Right atrium auricular region (tissue), 2 donors: ENCODE results near the gene CEBPZOS. TPM values are rescaled to one million over a fixed set of nuclear protein-coding genes. Genes with fewer than 3 reads are reported as not detected.
"Not testable (repeated sequence)": the region's sequence is repeated elsewhere in the genome, so short reads cannot be mapped to it uniquely, and the experiment has no call there.

ENCODE experiments used
- DNase-seq: peaks from one replicate; pipeline ENCODE4 v3.0.0-alpha.2; 2019; ENCODE audit warnings: low spot score
- H3K27ac ChIP-seq, 2 donors: fragments of 200-600 bp; sonication (generic); 1 replicate in 1 of 2; 2 replicates in 1 of 2; pipeline ENCODE4 v1.5.1; 2016 to 2019
- H3K27me3 ChIP-seq, 2 donors: fragments of 200-600 bp; sonication (generic); one replicate each; pipeline versions ENCODE4 v1.5.1 to v1.6.0; 2017 to 2019
- H3K36me3 ChIP-seq: fragments of 200-600 bp; sonication (generic); one replicate; pipeline ENCODE4 v1.5.1; 2016
- H3K4me1 ChIP-seq, 2 donors: fragments of 200-600 bp; sonication (generic); one replicate each; pipeline versions ENCODE4 v1.5.1 to v1.6.0; 2017 to 2019
- H3K4me3 ChIP-seq, 2 donors: fragments of 200-600 bp; sonication (generic); 1 replicate in 1 of 2; 2 replicates in 1 of 2; pipeline ENCODE4 v1.5.1; 2017 to 2019; ENCODE audit warnings: mild to moderate bottlenecking in 1 of 2, moderate library complexity in 1 of 2
- H3K9me3 ChIP-seq, 2 donors: fragments of 200-600 bp; sonication (generic); one replicate each; pipeline ENCODE4 v1.5.1; 2019
- CTCF ChIP-seq, 2 donors: fragments of 200-600 bp; sonication (generic); IDR thresholded peaks; one replicate each; pipeline ENCODE4 v1.5.1; 2019; ENCODE audit warnings: antibody characterized with exemption in 2 of 2
- total RNA-seq, 2 donors: library from RNA; depleted of rRNA; stranded (reverse); fragments of >200 nt; gene quantifications; one replicate each; pipeline ENCODE4 v1.1.0, GENCODE V29; 2016

CEBPZOS gene
- total RNA-seq, 2 donors from 2014 or later = 21.1 to 37.9 TPM

GRCh38 chr2:37198681-37199065, 2.4 kb downstream of the CEBPZOS start:
- H3K4me1 ChIP-seq = peaks cover 0 to 12% of the 10 kb centered on the region in 2 donors
- peaks cover 0 to 3% of the 10 kb centered on the region in 2 donors for H3K9me3 ChIP-seq
- no peak for DNase-seq
- TF ChIP-seq CTCF (IDR thresholded peaks at IDR 0.05) = no peak
- H3K27ac ChIP-seq = no peak overlapping the region
- H3K36me3 ChIP-seq = peaks cover 34% of the 10 kb centered on the region
- H3K4me3 ChIP-seq = no peak overlapping the region
- no peaks in the 10 kb centered on the region for H3K27me3 ChIP-seq

GRCh38 chr2:37201208-37201607, 4.9 kb downstream of the CEBPZOS start:
- H3K36me3 ChIP-seq = peaks cover 56% of the 10 kb centered on the region
- H3K4me1 ChIP-seq = peaks cover 0 to 12% of the 10 kb centered on the region in 2 donors
- no peak overlapping the region for H3K27ac ChIP-seq
- TF ChIP-seq CTCF (IDR thresholded peaks at IDR 0.05) = no peak
- no peaks in the 10 kb centered on the region for H3K27me3 ChIP-seq
- no peak overlapping the region for H3K4me3 ChIP-seq
- H3K9me3 ChIP-seq = peaks cover 0 to 6% of the 10 kb centered on the region in 2 donors
- DNase-seq = no peak

- Histone ChIP-seq H3K4me1 (peaks cover 0 to 12% of the 10 kb centered on the region in 2 donors), H3K27ac (no peak overlapping the region), H3K4me3 (no peak overlapping the region), H3K36me3 (peaks cover 62% of the 10 kb centered on the region), H3K9me3 (peaks cover 0 to 6% of the 10 kb centered on the region in 2 donors), H3K27me3 (no peaks in the 10 kb centered on the region)
- no peak for DNase-seq
- no peak for TF ChIP-seq CTCF (IDR thresholded peaks at IDR 0.05)
These were observed 5.5 kb downstream of the CEBPZOS start for GRCh38 chr2:37201766-37202165.

- DNase-seq = no peak
- no peak overlapping the region for H3K27ac ChIP-seq
- TF ChIP-seq CTCF (IDR thresholded peaks at IDR 0.05) = no peak
- H3K4me1 ChIP-seq = no peaks in the 10 kb centered on the region
- H3K4me3 ChIP-seq = no peak overlapping the region
- H3K9me3 ChIP-seq = peaks cover 0 to 12% of the 10 kb centered on the region in 2 donors
- H3K27me3 ChIP-seq = no peaks in the 10 kb centered on the region
- H3K36me3 ChIP-seq = peaks cover 78% of the 10 kb centered on the region
These were observed 7.4 kb downstream of the CEBPZOS start for GRCh38 chr2:37203708-37204107.

- not testable (repeated sequence) for H3K4me3 ChIP-seq, H3K4me1 ChIP-seq, H3K27ac ChIP-seq, DNase-seq, H3K27me3 ChIP-seq
- peaks cover 93% of the 10 kb centered on the region for H3K36me3 ChIP-seq
- peaks cover 0 to 20% of the 10 kb centered on the region in 2 donors for H3K9me3 ChIP-seq
These were observed 8.9 kb downstream of the CEBPZOS start for GRCh38 chr2:37205071-37205661.

GRCh38 chr2:37205689-37206341, 9.5 kb downstream of the CEBPZOS start:
- TF ChIP-seq CTCF (IDR thresholded peaks at IDR 0.05) = no peak
- Histone ChIP-seq H3K9me3 (peaks cover 0 to 20% of the 10 kb centered on the region in 2 donors), H3K27me3 (no peaks in the 10 kb centered on the region), H3K4me3 (no peak overlapping the region), H3K4me1 (no peaks in the 10 kb centered on the region), H3K27ac (no peak overlapping the region), H3K36me3 (peaks cover 94% of the 10 kb centered on the region)
- no peak for DNase-seq

GRCh38 chr2:37206760-37207159, 10.5 kb downstream of the CEBPZOS start:
- H3K4me3 ChIP-seq, DNase-seq, H3K27ac ChIP-seq, H3K27me3 ChIP-seq, H3K4me1 ChIP-seq: not testable (repeated sequence)
- peaks cover 0 to 20% of the 10 kb centered on the region in 2 donors for H3K9me3 ChIP-seq
- peaks cover 94% of the 10 kb centered on the region for H3K36me3 ChIP-seq
